ENCODE results near the gene SLC25A28. TPM values are rescaled to one million over a fixed set of nuclear protein-coding genes. Genes with fewer than 3 reads are reported as not detected.

Gene SLC25A28, protein sequence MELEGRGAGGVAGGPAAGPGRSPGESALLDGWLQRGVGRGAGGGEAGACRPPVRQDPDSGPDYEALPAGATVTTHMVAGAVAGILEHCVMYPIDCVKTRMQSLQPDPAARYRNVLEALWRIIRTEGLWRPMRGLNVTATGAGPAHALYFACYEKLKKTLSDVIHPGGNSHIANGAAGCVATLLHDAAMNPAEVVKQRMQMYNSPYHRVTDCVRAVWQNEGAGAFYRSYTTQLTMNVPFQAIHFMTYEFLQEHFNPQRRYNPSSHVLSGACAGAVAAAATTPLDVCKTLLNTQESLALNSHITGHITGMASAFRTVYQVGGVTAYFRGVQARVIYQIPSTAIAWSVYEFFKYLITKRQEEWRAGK
- total RNA-seq = 10.8 and 13.4 TPM in 2 replicates

DNA sequence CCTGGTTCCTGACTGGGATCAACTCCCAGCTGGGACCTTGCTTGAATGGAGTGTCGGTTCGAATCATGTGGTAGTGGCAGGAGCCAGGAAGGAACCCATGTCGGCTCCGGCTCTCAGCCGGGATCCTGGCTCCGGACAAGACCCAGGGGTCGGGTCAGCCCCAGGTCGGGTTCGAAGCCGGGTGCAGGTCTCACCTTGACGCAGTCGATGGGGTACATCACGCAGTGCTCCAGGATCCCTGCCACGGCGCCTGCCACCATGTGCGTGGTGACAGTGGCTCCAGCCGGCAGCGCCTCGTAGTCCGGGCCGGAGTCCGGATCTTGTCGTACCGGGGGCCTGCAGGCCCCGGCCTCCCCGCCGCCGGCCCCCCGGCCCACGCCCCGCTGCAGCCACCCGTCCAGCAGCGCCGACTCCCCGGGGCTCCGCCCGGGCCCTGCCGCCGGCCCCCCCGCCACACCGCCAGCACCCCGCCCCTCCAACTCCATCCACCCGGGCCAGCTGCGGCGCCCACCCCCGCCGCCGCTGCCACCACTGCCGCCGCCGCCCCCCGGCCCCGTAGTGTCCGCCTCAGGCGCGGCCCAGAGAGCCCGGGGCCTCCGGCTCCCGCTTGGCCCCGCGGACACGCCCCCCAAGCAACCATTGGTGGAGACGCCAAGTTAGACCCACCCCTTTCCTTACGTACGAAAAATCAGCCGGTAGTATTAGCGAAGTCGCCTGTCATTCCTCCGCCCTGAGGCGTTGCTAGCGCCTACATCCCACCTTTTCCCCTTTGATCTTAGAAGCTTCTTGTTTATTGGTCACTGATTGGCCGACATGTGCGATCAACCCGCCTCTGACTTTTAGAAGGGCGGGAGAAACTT is at the start of gene SLC25A28:
TSS of gene SLC25A28 (minus strand) at position 589 of the 860 bp plus-strand sequence. CDS start at position 485, 104 bp downstream.

GRCh38 chr10:99659031-99659867 is 39.0 kb upstream of the SLC25A28 start, which contains the start of gene ENTPD7:
Gene ENTPD7 (plus strand): TSS chr10:99659509. CDS start chr10:99659957, 448 bp downstream.

Small RNA genes lying within 50 kb of the gene (small RNA-seq; reads per million reads assigned to genes)
- not detected for gene AL133353.1

Other genes starting within 250 kb of the SLC25A28 start
- 20.3 and 23.2 TPM in 2 replicates for gene GOT1, start 189.8 kb downstream of the SLC25A28 start, total RNA-seq
- not detected in 2 replicates for gene NKX2-3, start 87.5 kb downstream of the SLC25A28 start, total RNA-seq
- 24.8 and 27.6 TPM in 2 replicates for gene ENTPD7, start 39.1 kb upstream of the SLC25A28 start, total RNA-seq
- 36.9 and 37.4 TPM in 2 replicates for gene COX15, start 111.7 kb upstream of the SLC25A28 start, total RNA-seq
- gene CUTC, start 111.8 kb upstream of the SLC25A28 start, total RNA-seq = 15.8 and 18.0 TPM in 2 replicates
- gene ABCC2, start 162.2 kb upstream of the SLC25A28 start, total RNA-seq = 0.65 and 0.86 TPM in 2 replicates

Data from vein endothelial cell (primary cell).